A673 (cell line): Measurements from ENCODE around the gene PLCXD3. TPM values are rescaled to one million over a fixed set of nuclear protein-coding genes. Genes with fewer than 3 reads are reported as not detected.

ENCODE experiments used
- BruUV-seq: library from RNA; stranded (reverse); fragments of 400-500 nt; replicated peaks from 2 replicates; lab custom pipeline; 2021; lab: Mats Ljungman, UMichigan
- CTCF ChIA-PET: fragments of 300-600 bp; sonication (Branson Sonifier 250); formaldehyde crosslinking; loops from one replicate; lab custom pipeline; 2022; ENCODE audit warnings: antibody characterized with exemption; lab: Charles Lee
- POLR2A ChIA-PET: fragments of 300-600 bp; sonication (Branson Sonifier 250); formaldehyde crosslinking; loops from one replicate; lab custom pipeline; 2022; ENCODE audit warnings: antibody characterized with exemption; ENCODE audit not compliant: low non-redundant PET; lab: Charles Lee
- DNase-seq: peaks from one replicate; pipeline ENCODE4 v3.0.0-alpha.2; 2015; ENCODE audit warnings: low spot score
- H3K27ac ChIP-seq: fragments of 200-600 bp; sonication (generic); 2 replicates; pipeline ENCODE4 v1.5.1; 2016; ENCODE audit warnings: mixed run types, low read depth, mild to moderate bottlenecking, mixed read lengths, antibody characterized with exemption, low read length; ENCODE audit not compliant: poor library complexity, severe bottlenecking
- H3K27me3 ChIP-seq: fragments of 200-600 bp; sonication (generic); replicated peaks from 2 replicates; pipeline ENCODE4 v1.6.1; 2017; ENCODE audit warnings: mixed run types, low read depth, mild to moderate bottlenecking, mixed read lengths, antibody characterized with exemption, low read length; ENCODE audit not compliant: insufficient read depth, poor library complexity
- H3K36me3 ChIP-seq: fragments of 200-600 bp; sonication (generic); 2 replicates; pipeline ENCODE4 v1.6.1; 2016; ENCODE audit warnings: mixed run types, mild to moderate bottlenecking, mixed read lengths, antibody characterized with exemption, low read length; ENCODE audit not compliant: insufficient read depth, poor library complexity, severe bottlenecking
- H3K4me1 ChIP-seq: fragments of 200-600 bp; sonication (generic); 2 replicates; pipeline ENCODE4 v1.6.1; 2017; ENCODE audit warnings: mixed run types, mild to moderate bottlenecking, mixed read lengths, antibody characterized with exemption, low read length; ENCODE audit not compliant: insufficient read depth, poor library complexity, severe bottlenecking
- H3K4me3 ChIP-seq: fragments of 200-600 bp; sonication (generic); 2 replicates; pipeline ENCODE4 v1.5.1; 2016; ENCODE audit warnings: low read depth, mixed run types, mild to moderate bottlenecking, mixed read lengths, low read length; ENCODE audit not compliant: poor library complexity, severe bottlenecking
- H3K9me3 ChIP-seq: fragments of 200-600 bp; sonication (generic); 2 replicates; pipeline ENCODE4 v1.6.1; 2016; ENCODE audit warnings: mixed run types, low read depth, mild to moderate bottlenecking, mixed read lengths, antibody characterized with exemption, low read length; ENCODE audit not compliant: poor library complexity, severe bottlenecking
- EZH2 ChIP-seq: fragments of 200-600 bp; sonication (generic); IDR thresholded peaks from 2 replicates; pipeline ENCODE4 v1.6.1; 2017; ENCODE audit warnings: borderline replicate concordance, low read depth, mild to moderate bottlenecking, mixed read lengths, antibody characterized with exemption, low read length; ENCODE audit not compliant: poor library complexity, severe bottlenecking
- intact Hi-C: fragments of 100-400 bp; cut with micrococcal nuclease; formaldehyde crosslinking; loops from one replicate; pipeline ENCODE4 v1.10.0; 2022; ENCODE audit not compliant: unreplicated experiment
- total RNA-seq: library from RNA; stranded (reverse); gene quantifications from 2 replicates; pipeline ENCODE4 v1.2.3, GENCODE V29; 2021
- TF ChIP-seq, protein P1 (sequence below): fragments of 300-800, 200-600 bp; sonication (generic); conservative IDR thresholded peaks from 2 replicates; pipeline ENCODE4 v1.5.1; 2017; ENCODE audit warnings: low read depth, mild to moderate bottlenecking, antibody characterized with exemption, low read length, moderate library complexity, mixed read lengths

The PLCXD3 gene
- total RNA-seq, 1 experiment from 2014 or later = 1.3 TPM

DNA sequence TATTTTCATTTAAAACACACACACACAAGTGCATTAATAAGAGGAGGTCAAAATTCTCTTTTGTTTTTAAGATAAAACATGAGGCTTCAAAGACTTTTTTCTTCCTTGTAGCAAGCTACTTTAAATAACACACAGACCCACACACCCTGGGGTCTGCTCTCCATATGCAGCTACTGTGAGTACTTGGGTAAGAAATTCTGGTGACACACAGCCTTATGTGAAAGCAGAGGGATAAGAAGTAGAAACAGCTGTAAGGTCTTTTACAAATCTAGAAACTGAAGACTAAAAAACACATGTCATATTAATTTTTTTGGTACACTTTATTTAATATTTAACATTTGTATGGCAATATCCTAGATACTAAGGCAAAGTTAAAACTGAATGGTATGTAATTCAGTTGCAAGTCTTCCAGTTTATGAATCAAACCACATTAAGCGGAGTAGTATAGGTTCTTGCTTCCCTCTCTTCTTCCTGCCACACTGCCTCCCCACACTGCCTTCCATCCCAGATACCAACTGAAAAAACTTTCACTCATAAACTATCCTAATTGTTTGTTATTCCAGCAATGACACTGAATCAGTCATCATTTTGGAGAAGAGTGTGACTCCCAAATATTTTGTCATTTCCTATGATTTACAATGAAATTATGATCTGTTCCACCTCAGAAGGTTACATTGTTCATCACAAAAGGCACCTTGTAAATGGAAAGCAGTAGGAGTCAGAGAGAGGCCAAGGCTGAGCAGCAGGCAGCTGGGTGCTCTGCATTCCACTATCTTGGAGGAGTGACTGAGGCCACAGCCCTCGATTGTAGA is 92.0 kb downstream of the PLCXD3 start:
- Histone ChIP-seq H3K9me3 (no peaks in the 10 kb centered on the region), H3K27me3 (no peaks in the 10 kb centered on the region), H3K36me3 (no peaks in the 10 kb centered on the region), H3K27ac (no peak overlapping the region), H3K4me1 (peaks cover 1% of the 10 kb centered on the region), H3K4me3 (no peak overlapping the region)
- intact Hi-C loops = no loop called here
- no peak for DNase-seq
- TF ChIP-seq EZH2 = no peak
- TF ChIP-seq, protein P1, sequence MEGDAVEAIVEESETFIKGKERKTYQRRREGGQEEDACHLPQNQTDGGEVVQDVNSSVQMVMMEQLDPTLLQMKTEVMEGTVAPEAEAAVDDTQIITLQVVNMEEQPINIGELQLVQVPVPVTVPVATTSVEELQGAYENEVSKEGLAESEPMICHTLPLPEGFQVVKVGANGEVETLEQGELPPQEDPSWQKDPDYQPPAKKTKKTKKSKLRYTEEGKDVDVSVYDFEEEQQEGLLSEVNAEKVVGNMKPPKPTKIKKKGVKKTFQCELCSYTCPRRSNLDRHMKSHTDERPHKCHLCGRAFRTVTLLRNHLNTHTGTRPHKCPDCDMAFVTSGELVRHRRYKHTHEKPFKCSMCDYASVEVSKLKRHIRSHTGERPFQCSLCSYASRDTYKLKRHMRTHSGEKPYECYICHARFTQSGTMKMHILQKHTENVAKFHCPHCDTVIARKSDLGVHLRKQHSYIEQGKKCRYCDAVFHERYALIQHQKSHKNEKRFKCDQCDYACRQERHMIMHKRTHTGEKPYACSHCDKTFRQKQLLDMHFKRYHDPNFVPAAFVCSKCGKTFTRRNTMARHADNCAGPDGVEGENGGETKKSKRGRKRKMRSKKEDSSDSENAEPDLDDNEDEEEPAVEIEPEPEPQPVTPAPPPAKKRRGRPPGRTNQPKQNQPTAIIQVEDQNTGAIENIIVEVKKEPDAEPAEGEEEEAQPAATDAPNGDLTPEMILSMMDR = no peak
- ChIA-PET CTCF (no interaction called here), POLR2A (no interaction called here)
- BruUV-seq = no TSS peak

DNA sequence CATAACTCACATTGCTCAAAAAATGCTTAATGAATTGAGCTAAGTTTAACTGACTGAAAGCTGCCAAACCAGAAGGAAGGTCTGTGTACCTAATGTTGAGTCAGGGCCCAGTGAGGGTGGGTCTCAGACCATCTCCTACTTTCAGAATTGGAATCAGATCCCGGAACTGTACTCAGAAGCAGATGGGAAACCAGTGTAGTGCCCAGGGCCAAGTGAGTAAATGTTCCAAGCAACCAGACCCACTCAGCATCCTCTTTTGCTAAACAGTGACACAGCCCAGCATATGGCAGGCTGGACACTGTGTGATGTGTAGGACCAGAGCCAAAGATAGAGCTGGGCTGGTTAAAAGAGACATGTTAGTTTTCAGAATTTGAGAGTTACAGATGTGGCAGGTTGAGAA is 94.1 kb downstream of the PLCXD3 start:
- H3K27ac ChIP-seq = no peak overlapping the region
- H3K27me3 ChIP-seq = no peaks in the 10 kb centered on the region
- H3K9me3 ChIP-seq = no peaks in the 10 kb centered on the region
- no peak for DNase-seq
- H3K4me1 ChIP-seq = peaks cover 8% of the 10 kb centered on the region
- BruUV-seq = no TSS peak
- TF ChIP-seq, protein P1 = no peak
- no peak for TF ChIP-seq EZH2
- intact Hi-C loops = no loop called here
- no peaks in the 10 kb centered on the region for H3K36me3 ChIP-seq
- POLR2A ChIA-PET = no interaction called here
- CTCF ChIA-PET = no interaction called here
- no peak overlapping the region for H3K4me3 ChIP-seq

DNA sequence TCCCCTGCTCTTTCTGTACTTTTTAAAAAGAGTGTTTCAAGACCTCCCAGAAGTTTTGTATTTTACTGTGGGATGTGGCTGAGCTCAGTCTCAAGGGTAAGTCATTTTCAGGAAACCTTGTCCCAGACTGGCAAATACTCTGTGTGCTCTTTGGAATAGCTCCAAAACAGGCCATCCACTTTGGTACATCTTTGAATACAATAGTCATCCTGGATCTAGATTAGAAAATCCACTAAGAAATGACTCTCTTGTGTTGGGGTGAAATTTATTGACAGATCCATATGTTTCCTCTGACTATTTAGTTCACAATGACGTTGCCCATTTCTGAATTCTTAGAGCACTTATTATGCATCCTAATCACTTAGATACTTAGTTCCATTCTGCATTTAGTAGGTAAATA is 95.2 kb downstream of the PLCXD3 start:
- DNase-seq = no peak
- CTCF ChIA-PET = no interaction called here
- Histone ChIP-seq H3K27ac (no peak overlapping the region), H3K4me3 (no peak overlapping the region), H3K9me3 (no peaks in the 10 kb centered on the region), H3K27me3 (no peaks in the 10 kb centered on the region), H3K36me3 (no peaks in the 10 kb centered on the region), H3K4me1 (peaks cover 8% of the 10 kb centered on the region)
- intact Hi-C loops = no loop called here
- no TSS peak for BruUV-seq
- TF ChIP-seq, protein P1 = no peak
- TF ChIP-seq EZH2 = no peak
- POLR2A ChIA-PET = no interaction called here
